Subcutaneous adipose tissue (tissue), 4 donors: ENCODE data around the gene ATG14. TPM values are rescaled to one million over a fixed set of nuclear protein-coding genes. Genes with fewer than 3 reads are reported as not detected.

Source experiments
- CTCF ChIP-seq: fragments of 450-650 bp; IDR thresholded peaks from one replicate; pipeline ENCODE4 v1.5.1; 2016; ENCODE audit warnings: low read depth, mild to moderate bottlenecking, control low read depth, antibody characterized with exemption, moderate library complexity
- total RNA-seq, 4 donors: library from RNA; depleted of rRNA; stranded (reverse); fragments of >200 nt; gene quantifications; one replicate each; pipeline ENCODE4 v1.1.0, GENCODE V29; 2016

ATG14 gene
- total RNA-seq, 4 donors from 2014 or later: 15.0 to 24.3 (median 19.7) TPM

- TF ChIP-seq CTCF: no peak
Observed at GRCh38 chr14:55441286-55441685, 29.7 kb upstream of the ATG14 start.

- TF ChIP-seq CTCF: no peak
Observed at GRCh38 chr14:55440385-55440784, 28.8 kb upstream of the ATG14 start, which contains the start of gene TBPL2. Gene TBPL2 (minus strand): TSS chr14:55440616. CDS start chr14:55440449, 167 bp downstream.

GRCh38 chr14:55438066-55438683 lies 26.5 kb upstream of the ATG14 start:
- TF ChIP-seq CTCF: no peak

GRCh38 chr14:55436931-55437330 lies 25.3 kb upstream of the ATG14 start:
- TF ChIP-seq CTCF: no peak

GRCh38 chr14:55436519-55436918 lies 24.9 kb upstream of the ATG14 start:
- TF ChIP-seq CTCF: no peak

- no peak for TF ChIP-seq CTCF
Observed at GRCh38 chr14:55434805-55435174, 23.2 kb upstream of the ATG14 start.

- no peak for TF ChIP-seq CTCF
Observed at GRCh38 chr14:55433880-55434804, 22.5 kb upstream of the ATG14 start.
